Parathyroid adenoma (tissue), 2 donors: ENCODE data around the gene PLEKHH1.

Experiments
- H2AFZ ChIP-seq: fragments of 300-600 bp; sonication (generic); one replicate; pipeline ENCODE4 v1.7.0; 2017; ENCODE audit warnings: antibody characterized with exemption, mild to moderate bottlenecking
- H3K27ac ChIP-seq: fragments of 300-600 bp; sonication (generic); one replicate; pipeline ENCODE4 v1.7.0; 2017
- H3K27me3 ChIP-seq: fragments of 300-600 bp; sonication (generic); one replicate; pipeline ENCODE4 v1.7.0; 2017; ENCODE audit warnings: low read length; ENCODE audit not compliant: control insufficient read depth, insufficient read depth
- H3K36me3 ChIP-seq: fragments of 300-600 bp; sonication (generic); one replicate; pipeline ENCODE4 v1.7.0; 2017; ENCODE audit warnings: low read length; ENCODE audit not compliant: control insufficient read depth, insufficient read depth
- H3K4me1 ChIP-seq: fragments of 300-600 bp; sonication (generic); one replicate; pipeline ENCODE4 v1.7.0; 2017; ENCODE audit warnings: control low read depth
- H3K4me2 ChIP-seq: fragments of 300-600 bp; sonication (generic); one replicate; pipeline ENCODE4 v1.7.0; 2017; ENCODE audit warnings: low read length
- H3K4me3 ChIP-seq: fragments of 300-600 bp; sonication (generic); one replicate; pipeline ENCODE4 v1.7.0; 2017; ENCODE audit warnings: low read depth, low read length
- H3K79me2 ChIP-seq: fragments of 300-600 bp; sonication (generic); one replicate; pipeline ENCODE4 v1.7.0; 2017; ENCODE audit warnings: control low read depth
- H3K9ac ChIP-seq: fragments of 300-600 bp; sonication (generic); one replicate; pipeline ENCODE4 v1.7.0; 2017; ENCODE audit warnings: mild to moderate bottlenecking
- H3K9me3 ChIP-seq: fragments of 300-600 bp; sonication (generic); one replicate; pipeline ENCODE4 v1.7.0; 2017; ENCODE audit warnings: low read length; ENCODE audit not compliant: control insufficient read depth
- TF ChIP-seq, protein P1 (sequence below): fragments of 300-600 bp; sonication (generic); IDR thresholded peaks from one replicate; pipeline ENCODE4 v1.7.0; 2017; ENCODE audit warnings: antibody characterized with exemption, mild to moderate bottlenecking
- donor health status: primary hyperparathyroidism.

PLEKHH1 gene

DNA sequence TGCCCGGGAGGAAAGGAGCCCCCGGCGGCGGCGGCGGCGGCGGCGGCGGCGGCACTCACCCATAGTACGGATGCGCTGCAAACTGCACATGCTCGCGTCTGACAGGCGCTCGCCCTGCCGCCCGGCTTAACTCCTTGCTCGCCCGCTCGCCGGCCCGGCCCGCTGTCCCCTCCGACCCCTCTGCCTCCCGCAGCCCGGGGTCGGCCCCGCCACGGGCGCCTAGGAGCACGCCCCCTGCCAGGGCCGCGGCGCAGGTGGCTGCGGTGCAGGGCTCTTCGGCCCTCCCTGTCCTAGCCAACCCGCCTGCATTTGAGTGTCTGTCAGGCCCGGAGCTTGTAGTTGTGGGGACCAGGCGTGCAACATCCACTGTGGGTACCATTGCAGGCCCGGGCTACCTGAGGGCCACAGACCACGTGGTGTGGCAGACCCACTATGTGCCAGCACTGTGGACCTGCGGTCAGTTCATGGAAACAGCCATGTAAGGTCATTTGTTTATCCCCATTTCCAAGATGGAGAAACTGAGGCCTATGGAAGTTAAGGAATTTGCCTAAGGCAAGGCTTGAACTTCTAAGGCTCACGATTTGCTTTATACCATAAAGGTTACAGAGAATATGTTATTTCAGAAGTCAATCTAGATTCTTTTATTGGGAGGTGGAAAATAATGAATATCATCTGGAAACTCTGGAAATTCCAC is 17.6 kb upstream of the PLEKHH1 start:
- Histone ChIP-seq H3K9ac (no peak overlapping the region), H3K27me3 (no peaks in the 10 kb centered on the region), H3K4me3 (peak overlapping the region; percentile 30), H3K4me1 (peaks cover 23% of the 10 kb centered on the region), H2AFZ (peak overlapping the region; percentile 87), H3K27ac (no peak overlapping the region), H3K9me3 (no peaks in the 10 kb centered on the region), H3K36me3 (no peaks in the 10 kb centered on the region), H3K79me2 (no peaks in the 10 kb centered on the region), H3K4me2 (peak overlapping the region; percentile 52)
- TF ChIP-seq, protein P1, sequence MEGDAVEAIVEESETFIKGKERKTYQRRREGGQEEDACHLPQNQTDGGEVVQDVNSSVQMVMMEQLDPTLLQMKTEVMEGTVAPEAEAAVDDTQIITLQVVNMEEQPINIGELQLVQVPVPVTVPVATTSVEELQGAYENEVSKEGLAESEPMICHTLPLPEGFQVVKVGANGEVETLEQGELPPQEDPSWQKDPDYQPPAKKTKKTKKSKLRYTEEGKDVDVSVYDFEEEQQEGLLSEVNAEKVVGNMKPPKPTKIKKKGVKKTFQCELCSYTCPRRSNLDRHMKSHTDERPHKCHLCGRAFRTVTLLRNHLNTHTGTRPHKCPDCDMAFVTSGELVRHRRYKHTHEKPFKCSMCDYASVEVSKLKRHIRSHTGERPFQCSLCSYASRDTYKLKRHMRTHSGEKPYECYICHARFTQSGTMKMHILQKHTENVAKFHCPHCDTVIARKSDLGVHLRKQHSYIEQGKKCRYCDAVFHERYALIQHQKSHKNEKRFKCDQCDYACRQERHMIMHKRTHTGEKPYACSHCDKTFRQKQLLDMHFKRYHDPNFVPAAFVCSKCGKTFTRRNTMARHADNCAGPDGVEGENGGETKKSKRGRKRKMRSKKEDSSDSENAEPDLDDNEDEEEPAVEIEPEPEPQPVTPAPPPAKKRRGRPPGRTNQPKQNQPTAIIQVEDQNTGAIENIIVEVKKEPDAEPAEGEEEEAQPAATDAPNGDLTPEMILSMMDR: no peak

DNA sequence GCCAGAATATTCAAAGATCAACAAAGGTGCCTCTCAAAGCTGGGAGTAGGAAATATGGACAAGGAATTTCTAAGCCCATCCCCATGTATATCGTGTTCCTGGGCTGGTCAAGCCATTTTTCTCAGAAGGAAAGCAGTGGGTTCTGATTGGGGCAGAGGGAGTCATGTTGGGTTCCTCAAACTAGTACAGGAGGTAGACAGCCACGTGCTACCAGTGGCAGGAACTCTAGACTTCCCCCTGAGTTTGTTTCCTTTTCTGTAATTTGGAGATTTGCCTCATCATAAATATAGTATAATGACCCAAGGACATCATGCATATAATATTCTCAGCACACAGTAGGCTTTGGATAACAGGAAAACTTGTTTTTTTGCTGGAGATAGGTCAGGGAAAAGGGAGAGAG is 16.4 kb upstream of the PLEKHH1 start:
- Histone ChIP-seq H3K4me3 (no peak overlapping the region), H3K27me3 (no peaks in the 10 kb centered on the region), H2AFZ (peak overlapping the region; percentile 23), H3K9me3 (no peaks in the 10 kb centered on the region), H3K4me1 (peaks cover 23% of the 10 kb centered on the region), H3K9ac (no peak overlapping the region), H3K4me2 (no peak overlapping the region), H3K36me3 (no peaks in the 10 kb centered on the region), H3K27ac (no peak overlapping the region), H3K79me2 (no peaks in the 10 kb centered on the region)
- TF ChIP-seq, protein P1: no peak

DNA sequence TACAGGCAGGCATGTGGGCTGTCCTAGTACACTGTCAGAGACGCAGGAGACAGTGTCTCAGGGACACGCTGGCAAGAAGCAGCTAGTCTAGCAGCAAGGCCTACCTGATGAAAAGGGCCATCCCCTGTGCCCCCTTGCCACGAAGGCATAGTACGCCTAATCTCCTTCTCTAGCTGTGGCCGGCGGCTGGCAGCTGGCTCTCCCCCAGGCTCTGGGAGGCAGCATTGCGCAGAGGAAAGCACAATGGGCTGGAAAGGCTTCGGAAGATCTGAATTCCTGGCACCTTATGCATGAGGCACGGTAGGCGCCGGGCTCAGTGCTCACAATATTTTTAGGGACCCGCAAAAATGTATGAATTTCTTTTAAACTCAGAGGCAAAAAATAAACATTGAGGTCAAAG is 16.0 kb upstream of the PLEKHH1 start:
- Histone ChIP-seq H3K9me3 (no peaks in the 10 kb centered on the region), H3K4me3 (no peak overlapping the region), H3K79me2 (no peaks in the 10 kb centered on the region), H3K4me1 (peaks cover 23% of the 10 kb centered on the region), H3K36me3 (no peaks in the 10 kb centered on the region), H3K9ac (no peak overlapping the region), H3K27ac (no peak overlapping the region), H2AFZ (peak overlapping the region; percentile 23), H3K27me3 (no peaks in the 10 kb centered on the region), H3K4me2 (no peak overlapping the region)
- TF ChIP-seq, protein P1: peak; percentile 26

DNA sequence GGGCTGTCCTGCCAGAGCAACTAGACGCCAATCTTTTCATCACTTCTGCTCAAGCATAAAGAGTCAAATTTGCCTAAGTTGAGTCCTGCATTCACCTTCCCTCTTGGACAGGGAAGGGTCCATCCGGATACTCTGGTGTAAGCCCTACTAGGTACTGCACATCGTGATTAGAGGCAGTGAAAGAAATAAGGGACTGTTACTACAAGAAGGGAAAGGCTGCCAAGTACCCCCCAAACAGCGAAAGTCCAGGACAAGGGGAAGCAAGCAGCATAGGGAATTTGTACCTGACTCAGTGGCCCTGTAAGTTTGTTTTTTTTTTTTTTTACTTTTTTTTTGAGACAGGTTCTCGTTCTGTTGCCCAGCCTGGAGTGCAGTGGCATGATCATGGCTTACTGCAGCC is 13.7 kb upstream of the PLEKHH1 start:
- H3K79me2 ChIP-seq: no peaks in the 10 kb centered on the region
- no peak overlapping the region for H3K9ac ChIP-seq
- TF ChIP-seq, protein P1: no peak
- H3K27ac ChIP-seq: no peak overlapping the region
- H2AFZ ChIP-seq: no peak overlapping the region
- peaks cover 6% of the 10 kb centered on the region for H3K4me1 ChIP-seq
- H3K9me3 ChIP-seq: no peaks in the 10 kb centered on the region
- H3K27me3 ChIP-seq: no peaks in the 10 kb centered on the region
- H3K4me3 ChIP-seq: no peak overlapping the region
- H3K36me3 ChIP-seq: no peaks in the 10 kb centered on the region
- no peak overlapping the region for H3K4me2 ChIP-seq

DNA sequence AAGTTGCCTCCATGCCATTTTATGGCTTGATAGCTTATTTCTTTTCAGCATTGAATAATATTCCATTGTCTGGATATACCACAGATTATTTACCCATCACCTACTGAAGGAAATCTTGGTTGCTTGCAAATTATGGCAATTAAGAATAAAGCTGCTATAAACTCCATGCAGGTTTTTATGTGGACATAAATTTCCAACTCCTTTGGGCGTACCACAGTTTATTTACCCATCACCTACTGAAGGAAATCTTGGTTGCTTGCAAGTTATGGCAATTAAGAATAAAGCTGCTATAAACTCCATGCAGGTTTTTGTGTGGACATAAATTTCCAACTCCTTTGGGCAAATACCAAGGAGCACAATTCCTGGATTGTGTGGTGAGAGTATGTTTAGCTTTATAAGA is 12.6 kb upstream of the PLEKHH1 start:
- Histone ChIP-seq H2AFZ (no peak overlapping the region), H3K9me3 (no peaks in the 10 kb centered on the region), H3K4me3 (no peak overlapping the region), H3K27ac (no peak overlapping the region), H3K79me2 (no peaks in the 10 kb centered on the region), H3K9ac (no peak overlapping the region), H3K4me1 (peaks cover 6% of the 10 kb centered on the region), H3K4me2 (no peak overlapping the region), H3K36me3 (no peaks in the 10 kb centered on the region), H3K27me3 (no peaks in the 10 kb centered on the region)
- TF ChIP-seq, protein P1: no peak
